ENCODE data around the gene SCARB2. TPM values are rescaled to one million over a fixed set of nuclear protein-coding genes. Genes with fewer than 3 reads are reported as not detected.

Gene SCARB2
- polyA plus RNA-seq, 4 donors: 141 to 195 (median 170) TPM

DNA sequence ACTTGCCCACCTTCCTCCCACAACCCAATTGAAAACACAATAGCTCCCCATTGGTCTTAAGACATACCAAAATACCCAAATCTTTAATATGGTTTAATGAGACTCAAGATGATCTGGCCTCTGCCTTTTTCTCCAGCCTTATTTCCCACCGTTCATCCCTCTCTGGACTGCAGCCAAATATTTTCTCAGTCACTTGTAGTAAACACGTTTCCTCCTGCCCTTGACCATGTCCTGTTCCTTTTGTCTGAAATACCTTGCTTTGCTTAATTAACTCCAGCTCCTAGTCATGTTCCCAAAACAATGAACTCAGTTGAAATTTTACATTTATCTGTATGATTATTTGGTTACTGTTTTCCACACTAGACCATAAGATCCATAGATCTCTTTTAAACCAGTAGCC lies 57.0 kb downstream of the SCARB2 start:
- no peak for DNase-seq (ENCODE audit: low read depth in 4 of 4, low spot score in 2 of 4)

DNA sequence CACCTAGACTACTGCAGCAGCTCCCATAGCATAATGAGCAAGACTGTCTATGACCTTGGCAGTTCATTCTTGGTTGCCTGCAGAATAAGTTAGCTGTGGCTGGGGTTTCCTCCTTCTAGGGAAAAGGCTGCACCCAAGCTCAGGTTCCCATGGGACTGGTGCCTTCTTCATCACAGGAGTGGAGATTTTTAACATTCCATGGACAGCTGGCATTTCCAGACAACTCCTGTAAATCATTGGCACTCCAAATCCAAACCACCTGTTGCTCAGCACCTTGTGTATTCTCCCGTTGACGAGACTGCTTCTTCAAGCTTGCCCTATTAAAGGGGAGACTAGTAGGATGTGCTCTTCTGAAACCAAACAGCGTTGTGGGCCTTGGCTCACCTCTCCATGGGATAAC lies 57.6 kb downstream of the SCARB2 start:
- no peak for DNase-seq (ENCODE audit: low read depth in 4 of 4, low spot score in 2 of 4)

DNA sequence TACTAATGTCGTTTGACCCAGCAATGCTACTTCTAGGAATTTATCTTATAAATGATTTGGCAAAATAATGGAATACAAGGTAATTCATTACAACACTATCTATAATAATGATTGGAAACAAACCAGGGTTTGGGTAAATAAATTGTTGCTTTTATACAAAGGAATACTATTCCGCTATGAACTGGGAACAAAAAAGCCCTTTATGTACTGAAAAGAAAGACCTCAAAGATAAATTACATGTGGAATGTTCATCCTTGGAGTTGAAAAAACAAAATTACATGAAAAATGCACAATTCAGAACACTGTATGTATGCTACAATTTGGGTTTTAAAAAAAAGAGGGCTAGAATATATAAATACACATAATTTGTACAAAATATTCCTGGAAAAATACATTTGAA lies 60.3 kb downstream of the SCARB2 start:
- DNase-seq (ENCODE audit: low read depth in 4 of 4, low spot score in 2 of 4): no peak

DNA sequence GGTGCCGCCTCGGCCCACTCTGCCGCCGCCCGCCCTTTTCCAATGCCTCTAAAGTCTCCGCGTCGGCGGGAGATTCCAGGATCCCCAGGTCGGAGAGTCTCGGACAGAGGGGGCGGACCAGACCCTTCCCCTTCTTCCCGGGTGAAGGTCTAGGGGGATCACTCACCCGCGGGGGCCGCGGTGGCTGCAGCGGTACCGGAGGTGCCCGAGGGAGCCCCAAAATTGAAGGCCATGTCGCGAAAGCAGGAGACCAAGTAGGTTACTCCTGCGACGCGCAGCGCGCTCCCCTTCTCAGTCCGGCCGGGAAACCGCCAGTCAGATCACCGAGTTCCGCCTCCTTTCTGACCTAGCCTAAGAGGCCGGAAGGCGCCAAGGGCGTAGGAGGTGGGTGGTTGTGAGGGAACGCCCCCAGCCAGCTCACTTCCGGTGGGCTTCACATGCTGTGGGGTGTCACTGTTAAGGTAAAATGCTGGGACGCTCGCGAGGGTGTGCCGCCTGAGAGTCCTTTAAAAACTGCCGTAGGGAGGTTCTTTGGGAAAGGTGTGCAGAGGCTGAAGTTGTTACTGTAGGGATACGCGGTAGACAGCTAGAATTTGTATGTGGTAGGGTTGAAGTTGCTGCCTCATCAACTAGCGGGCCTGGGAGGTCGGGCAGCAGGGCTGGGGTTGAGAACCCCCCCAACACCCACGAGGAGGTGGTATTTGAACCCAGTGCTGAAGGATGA lies 65.3 kb downstream of the SCARB2 start, which contains the start of gene NUP54:
NUP54 (minus strand) TSS at position 256 of the 724 bp plus-strand sequence; CDS start at position 233, 23 bp downstream.
- DNase-seq (ENCODE audit: low read depth in 4 of 4, low spot score in 2 of 4): peak; percentile 84 to 94 (median 92)

DNA sequence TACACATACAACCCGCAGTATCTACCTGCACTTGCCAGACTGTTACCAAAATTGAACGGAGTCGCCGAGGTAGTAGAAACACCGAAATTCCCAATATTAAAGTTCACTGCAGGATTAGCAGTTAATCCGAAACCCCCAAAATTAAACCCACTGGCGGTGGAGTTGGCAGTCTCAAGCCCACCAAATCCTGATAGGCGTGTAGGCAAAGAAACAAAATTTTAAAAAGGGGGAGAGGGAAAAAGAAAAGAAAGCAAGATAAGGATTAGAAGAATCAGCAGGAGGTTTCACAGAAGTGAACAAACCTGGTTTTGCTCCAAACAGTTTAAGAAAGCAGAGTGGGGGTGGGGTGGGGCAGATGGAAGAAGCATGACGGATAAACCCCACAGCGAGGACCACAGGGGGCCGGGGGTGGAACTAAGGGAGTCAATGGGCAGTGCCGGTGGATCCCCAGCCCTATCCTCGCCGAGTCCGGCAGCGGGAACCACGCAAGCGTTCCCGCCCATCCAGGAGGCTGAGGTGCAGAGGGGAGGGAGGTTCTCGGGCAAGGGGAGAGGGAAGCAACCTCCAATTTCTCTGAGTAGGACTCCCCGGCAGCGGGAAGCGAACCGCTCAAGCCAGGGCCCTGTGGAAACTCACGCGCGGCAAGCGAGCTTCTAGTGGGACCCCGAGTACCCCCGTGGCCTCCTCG lies 66.0 kb downstream of the SCARB2 start:
- DNase-seq (ENCODE audit: low read depth in 4 of 4, low spot score in 2 of 4): peak; percentile 13 to 36 (median 30)

DNA sequence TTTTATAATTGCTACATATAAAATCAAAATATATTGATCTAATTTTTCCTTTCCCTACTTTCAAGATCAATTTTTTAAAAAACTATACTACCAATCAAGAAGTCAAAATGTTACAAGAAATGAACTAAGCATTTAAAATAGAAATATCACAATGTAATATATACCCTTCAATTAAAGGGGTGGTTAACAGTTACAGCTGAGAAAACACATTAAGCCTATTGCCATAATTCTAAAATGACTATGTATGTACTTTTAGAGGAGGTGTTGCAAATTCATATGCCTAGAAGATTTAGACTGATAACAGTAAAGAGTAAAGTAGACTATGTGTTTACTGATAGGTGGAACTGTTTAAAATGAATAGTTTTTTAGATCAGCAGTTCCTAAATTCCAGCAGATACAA lies 69.1 kb downstream of the SCARB2 start:
- DNase-seq (ENCODE audit: low read depth in 4 of 4, low spot score in 2 of 4): no peak

DNA sequence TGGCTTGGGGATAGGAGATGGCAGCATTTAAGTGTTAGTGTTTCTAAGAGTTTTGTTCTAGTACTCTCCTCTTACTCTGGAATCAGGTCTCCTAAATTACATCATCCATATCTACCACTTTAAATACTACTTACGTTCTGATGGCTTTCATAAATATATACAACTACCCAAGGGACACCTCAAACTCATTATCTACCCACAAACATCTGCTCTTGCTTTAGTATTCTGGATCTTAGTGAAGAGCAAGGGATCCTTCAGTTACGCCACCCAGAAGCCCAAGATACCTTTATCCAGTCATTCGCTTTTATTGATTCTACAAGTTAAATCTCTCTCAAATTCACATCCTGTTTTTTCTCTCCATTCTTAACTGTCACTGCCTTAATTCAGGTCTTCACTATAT lies 72.4 kb downstream of the SCARB2 start:
- no peak for DNase-seq (ENCODE audit: low read depth in 4 of 4, low spot score in 2 of 4)

DNA sequence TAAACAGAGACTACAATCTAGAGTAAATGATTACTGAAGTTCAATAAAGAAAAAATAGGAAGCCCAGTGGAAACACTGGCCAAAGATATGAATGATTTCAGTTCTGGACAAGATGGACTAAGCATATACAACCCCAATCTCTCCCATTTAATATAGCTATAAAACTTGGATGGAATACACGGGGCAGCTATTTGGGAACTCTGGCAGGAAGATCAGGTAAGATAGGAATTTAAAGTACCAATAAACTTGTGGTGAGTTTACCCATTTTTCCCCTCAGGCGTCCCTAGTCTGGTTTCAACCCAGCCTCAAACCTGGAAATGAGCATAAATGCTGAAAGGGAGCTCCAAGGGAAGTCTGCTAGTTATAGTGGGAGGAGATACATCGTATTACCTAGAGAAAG lies 85.9 kb downstream of the SCARB2 start:
- no peak for DNase-seq (ENCODE audit: low read depth in 4 of 4, low spot score in 2 of 4)

DNA sequence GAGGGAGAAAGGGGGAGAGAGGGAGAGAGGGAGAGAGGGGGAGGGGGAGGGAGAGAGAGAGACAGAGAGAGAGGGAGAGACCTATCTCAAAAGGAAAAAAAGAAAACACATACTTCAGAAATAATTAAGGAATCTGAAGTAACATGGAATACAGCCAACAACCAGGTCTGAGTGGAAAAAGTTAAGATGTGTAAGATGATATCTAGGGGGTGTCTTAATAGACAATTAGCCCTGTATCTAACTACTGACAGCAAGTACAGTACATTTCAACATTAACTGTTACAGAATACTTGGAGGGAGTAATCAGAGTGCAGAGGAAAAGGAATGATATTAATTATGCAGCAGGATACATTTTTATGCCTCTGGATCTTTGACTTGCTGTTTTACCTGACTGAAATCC lies 87.8 kb downstream of the SCARB2 start:
- no peak for DNase-seq (ENCODE audit: low read depth in 4 of 4, low spot score in 2 of 4)

DNA sequence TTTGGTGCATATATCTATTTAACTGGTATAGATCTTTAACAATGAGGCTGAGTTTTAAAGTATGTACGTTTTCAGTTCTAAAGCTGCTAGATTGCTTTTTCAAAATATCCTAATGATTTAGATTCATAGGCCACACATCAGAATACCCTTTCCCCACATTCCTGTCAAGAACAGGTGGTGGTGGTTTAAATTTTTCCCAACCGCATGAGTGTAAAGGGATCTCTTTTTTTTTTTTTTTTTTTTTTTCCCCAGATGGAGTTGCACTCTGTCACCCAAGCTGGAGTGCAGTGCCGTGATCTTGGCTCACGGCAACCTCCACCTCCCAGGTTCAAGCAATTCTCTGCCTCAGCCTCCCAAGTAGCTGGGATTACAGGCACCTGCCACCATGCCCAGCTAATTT lies 93.4 kb downstream of the SCARB2 start:
- no peak for DNase-seq (ENCODE audit: low read depth in 4 of 4, low spot score in 2 of 4)

DNA sequence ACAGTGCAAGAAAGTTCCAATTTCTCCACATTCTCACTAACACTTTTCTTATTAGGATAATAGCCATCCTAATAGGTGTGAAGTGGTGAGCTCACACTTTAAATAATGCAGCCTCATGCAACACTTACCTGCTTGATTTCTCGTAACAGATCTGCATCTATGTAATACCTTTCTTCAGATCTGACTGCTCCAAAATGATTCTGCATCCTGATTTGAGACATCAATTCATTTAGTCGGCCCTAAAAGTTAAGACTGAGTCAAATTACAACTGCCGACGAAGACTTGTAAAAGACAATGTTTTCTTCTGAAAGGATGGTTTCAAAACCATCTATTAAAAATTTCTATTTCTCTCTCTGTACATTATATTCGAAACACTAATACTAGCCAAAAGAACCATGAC lies 96.1 kb downstream of the SCARB2 start:
- DNase-seq (ENCODE audit: low read depth in 4 of 4, low spot score in 2 of 4): no peak

DNA sequence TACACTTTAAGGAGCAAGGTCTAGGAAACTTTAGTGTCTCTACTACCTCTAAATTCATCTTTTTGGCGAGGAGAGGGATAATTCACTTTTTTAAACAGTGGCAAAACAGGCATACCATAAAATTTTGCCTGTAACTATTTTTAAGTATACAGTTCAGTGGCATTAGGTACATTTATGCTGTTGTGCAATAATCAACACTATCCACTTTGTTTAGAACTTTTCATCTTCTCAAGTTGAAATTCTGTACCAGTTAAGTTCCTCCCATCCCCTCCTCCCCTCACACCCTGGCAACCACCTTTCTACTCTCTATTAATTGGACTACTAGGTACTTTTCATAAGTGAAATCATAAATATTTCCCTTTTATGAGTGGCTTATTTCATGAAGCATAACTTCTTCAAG lies 96.8 kb downstream of the SCARB2 start:
- DNase-seq (ENCODE audit: low read depth in 4 of 4, low spot score in 2 of 4): no peak

Other genes starting within 250 kb of the SCARB2 start
- 10 to 100 TPM; 39.2 to 51.4 (median 45.4) TPM for gene SDAD1, start 222.9 kb downstream of the SCARB2 start, polyA plus RNA-seq (ENCODE audit: insufficient read length in 4 of 4)
- under 1 TPM; 0.07 to 0.13 (median 0.10) TPM for gene CXCL9, start 206.3 kb downstream of the SCARB2 start, polyA plus RNA-seq (ENCODE audit: insufficient read length in 4 of 4)
- 1 to 10 TPM; 3.9 to 6.7 (median 5.2) TPM for gene CXCL10, start 190.3 kb downstream of the SCARB2 start, polyA plus RNA-seq (ENCODE audit: insufficient read length in 4 of 4)
- gene CXCL11, start 177.8 kb downstream of the SCARB2 start, polyA plus RNA-seq (ENCODE audit: insufficient read length in 4 of 4): under 1 TPM; 0.17 to 0.38 (median 0.29) TPM
- gene ART3, start 139.1 kb downstream of the SCARB2 start, polyA plus RNA-seq (ENCODE audit: insufficient read length in 4 of 4): under 1 TPM; 0.35 to 0.82 (median 0.50) TPM
- gene NUP54, start 65.4 kb downstream of the SCARB2 start, polyA plus RNA-seq (ENCODE audit: insufficient read length in 4 of 4): 10 to 100 TPM; 61.7 to 97.9 (median 78.8) TPM
- gene FAM47E, start 37.9 kb upstream of the SCARB2 start, polyA plus RNA-seq (ENCODE audit: insufficient read length in 4 of 4): 10 to 100 TPM in 1 of 4 donors, 1 to 10 TPM in 3; 6.0 to 10.2 (median 7.9) TPM
- 1 to 10 TPM; 1.5 to 2.2 (median 1.8) TPM for gene STBD1, start 92.9 kb upstream of the SCARB2 start, polyA plus RNA-seq (ENCODE audit: insufficient read length in 4 of 4)
- gene CCDC158, start 207.3 kb upstream of the SCARB2 start, polyA plus RNA-seq (ENCODE audit: insufficient read length in 4 of 4): 1 to 10 TPM in 1 of 4 donors, under 1 TPM in 3; 0.58 to 1.2 (median 0.88) TPM
- 10 to 100 TPM; 31.8 to 45.9 (median 37.8) TPM for gene SHROOM3, start 221.4 kb upstream of the SCARB2 start, polyA plus RNA-seq (ENCODE audit: insufficient read length in 4 of 4)

Data from left renal cortex interstitium (tissue), 4 donors.